Fibroblast of skin of abdomen (primary cell): Measurements from ENCODE around the gene TRAF1.
A peak's percentile ranks its signal among the peaks of the same experiment; 100 is the strongest.

Experiments used
- DNase-seq: peaks from one replicate; pipeline ENCODE4 v3.0.0-alpha.2; 2013

The TRAF1 gene

GRCh38 chr9:120868676-120869359 lies 57.8 kb downstream of the TRAF1 start:
- peak; percentile 92 for DNase-seq

DNA sequence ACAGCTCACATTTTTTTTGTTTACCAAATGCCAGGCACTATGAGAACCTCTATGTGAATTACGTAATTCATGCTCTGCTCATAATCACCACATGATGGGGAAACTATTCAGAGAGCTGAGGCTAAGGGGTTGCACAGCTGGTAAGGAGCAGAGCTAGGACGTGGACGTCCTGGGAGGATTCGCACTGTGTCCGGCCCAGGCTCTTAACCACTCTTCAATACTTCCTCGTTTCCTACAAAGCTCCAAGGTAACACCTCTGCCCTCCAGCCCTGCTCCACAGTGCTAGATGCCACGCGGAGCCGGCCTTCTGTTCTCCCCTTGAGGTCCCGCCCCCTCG lies 58.3 kb downstream of the TRAF1 start:
- DNase-seq, result no peak

DNA sequence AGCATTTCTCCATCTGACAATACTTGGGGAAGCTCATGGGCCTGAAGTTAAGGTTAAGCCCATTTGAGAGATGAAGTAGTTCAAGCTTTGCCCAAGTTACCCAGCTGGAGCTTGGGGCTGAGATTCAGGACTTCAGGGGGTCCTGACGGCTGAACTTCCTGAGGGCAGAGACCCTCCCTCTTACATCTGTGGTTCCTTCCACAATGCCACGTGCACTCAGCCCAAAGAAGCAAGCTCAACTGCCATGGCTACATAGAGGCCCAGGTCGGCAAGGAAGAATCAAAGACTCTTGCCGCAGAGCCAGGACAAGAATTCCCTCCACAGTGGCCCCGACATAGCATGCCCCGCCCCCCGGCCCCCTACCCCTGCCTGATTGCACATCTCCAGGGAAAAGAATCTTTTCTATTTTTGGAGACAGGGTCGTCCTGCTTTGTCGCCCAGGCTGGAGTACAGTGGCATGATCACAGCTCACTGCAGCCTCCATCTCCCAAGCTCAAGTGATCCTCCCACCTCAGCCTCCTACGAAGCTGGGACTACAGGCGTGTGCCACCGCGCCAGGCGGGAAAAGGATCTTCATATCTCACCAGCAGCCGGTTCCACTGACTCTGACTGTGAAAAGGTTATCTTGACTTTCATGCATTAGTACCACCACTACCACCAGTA lies 58.8 kb downstream of the TRAF1 start:
- no peak for DNase-seq

DNA sequence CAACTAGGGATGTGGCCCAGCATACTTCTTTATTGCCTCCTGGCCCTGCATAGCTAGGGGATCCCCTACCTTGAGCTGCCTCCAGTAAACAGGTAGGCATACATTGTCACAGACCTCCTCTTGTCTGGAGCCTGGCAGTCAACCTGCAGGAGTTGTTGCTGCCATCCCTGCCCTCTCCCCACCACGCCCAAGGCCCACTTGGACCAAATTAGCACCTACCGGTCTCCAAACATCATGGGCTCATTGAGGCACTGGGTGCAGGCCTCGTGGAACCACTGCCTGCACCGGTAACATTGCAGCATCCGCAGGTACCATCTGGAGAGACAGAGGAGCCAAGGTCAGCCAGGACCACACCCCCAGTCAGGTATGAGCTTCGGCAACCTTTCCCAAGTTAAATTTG lies 59.9 kb downstream of the TRAF1 start:
- DNase-seq, result no peak

DNA sequence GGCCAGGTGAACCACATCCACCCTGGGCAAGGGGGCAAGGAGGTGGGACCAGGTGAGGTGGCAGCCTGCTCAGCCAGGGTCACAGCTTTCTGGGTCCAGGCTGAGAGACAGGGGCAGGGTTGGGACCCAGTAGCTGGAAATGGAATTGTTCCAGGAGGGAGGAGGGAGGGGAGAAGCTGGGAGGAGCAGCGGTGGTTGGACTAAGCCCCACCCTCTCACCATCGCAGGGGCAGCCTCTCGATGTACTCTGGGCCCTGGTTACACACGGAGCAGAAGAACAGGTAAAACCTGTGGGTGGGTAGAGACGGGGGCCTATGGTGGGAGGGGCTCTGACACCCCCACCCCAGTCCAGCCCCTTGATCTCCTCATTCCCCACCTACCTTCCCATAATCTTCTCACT lies 60.8 kb downstream of the TRAF1 start:
- no peak for DNase-seq

DNA sequence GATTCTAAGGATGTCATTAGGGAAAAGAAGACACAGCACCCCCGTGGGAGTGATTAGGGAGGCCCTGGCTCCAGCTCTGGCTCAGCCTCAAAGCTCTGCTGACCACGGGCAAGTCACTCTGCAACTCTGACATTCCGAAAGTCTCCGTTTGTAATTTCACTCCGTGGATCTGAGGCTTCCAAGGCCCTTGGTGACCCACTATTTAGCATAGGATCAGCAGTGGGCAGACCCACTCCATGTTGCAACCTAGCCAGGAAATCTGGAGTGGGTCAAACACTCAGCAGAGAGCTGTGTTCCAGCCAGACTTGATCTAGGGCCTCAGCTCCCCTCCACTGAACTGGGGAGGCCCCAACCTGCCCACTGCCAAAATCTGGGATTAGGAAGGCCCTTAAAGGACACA lies 61.4 kb downstream of the TRAF1 start:
- DNase-seq, result no peak

DNA sequence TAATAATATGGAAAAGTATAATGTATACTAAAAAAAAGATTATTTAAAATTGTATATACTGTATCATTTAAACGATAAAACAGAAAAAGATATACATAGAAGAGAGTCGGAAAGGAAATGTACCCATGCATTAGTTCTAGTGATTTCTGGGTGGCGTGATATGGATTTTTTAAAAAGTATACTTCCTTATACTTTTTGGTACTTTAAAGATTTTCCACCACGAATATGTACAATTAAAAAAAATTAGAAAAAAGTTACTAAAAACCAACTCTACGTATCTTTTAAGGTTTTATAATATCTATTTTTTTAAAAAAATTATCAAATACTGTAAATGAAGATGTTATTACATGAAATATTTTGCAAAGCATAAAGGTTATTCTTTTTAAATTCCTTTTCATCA lies 61.9 kb downstream of the TRAF1 start:
- no peak for DNase-seq

GRCh38 chr9:120863833-120864232 lies 62.8 kb downstream of the TRAF1 start:
- no peak for DNase-seq

DNA sequence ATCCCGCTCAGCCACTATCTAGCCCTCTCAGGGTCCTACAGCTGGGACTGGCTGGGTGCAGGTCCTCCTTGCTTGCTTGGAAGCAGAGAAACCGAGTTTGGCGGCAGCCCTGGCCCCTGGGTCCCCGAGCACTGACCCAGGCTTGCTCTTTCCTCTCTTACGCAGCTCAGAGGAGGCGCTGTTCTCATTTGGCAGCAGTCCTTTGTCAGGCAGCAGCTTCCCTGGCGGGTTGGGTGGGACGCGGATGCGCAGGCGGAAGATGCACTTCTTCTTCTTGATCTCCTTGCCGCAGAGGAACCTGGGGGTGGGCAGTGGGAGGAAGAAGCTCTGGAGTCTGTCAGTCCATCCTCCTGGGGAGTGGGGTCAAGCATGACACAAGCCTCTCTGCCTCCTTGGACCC lies 64.1 kb downstream of the TRAF1 start:
- DNase-seq, result no peak

GRCh38 chr9:120861935-120862334 lies 64.7 kb downstream of the TRAF1 start:
- DNase-seq, result no peak

DNA sequence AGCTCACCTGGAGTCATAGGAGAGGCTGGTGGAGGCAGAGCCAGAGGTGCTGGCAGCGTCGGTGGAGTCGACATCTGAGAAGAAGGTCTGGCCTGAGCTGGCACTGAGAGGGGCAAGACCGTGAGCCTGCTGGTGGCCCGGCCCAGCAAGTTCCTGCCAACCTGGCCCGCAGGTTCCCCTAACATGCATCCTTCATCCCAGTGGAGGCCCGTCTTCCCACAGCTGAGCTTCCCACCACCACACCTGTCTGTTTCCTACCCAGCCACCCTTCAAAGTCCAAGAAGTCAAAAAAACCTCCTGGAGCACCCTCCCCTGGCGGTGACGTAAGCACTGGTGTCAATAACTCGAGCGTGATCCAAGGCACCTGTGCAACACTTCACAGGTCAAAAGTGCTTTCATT lies 66.5 kb downstream of the TRAF1 start:
- no peak for DNase-seq

GRCh38 chr9:120859361-120859760 lies 67.2 kb downstream of the TRAF1 start:
- no peak for DNase-seq

GRCh38 chr9:120857902-120858301 lies 68.7 kb downstream of the TRAF1 start:
- no peak for DNase-seq

DNA sequence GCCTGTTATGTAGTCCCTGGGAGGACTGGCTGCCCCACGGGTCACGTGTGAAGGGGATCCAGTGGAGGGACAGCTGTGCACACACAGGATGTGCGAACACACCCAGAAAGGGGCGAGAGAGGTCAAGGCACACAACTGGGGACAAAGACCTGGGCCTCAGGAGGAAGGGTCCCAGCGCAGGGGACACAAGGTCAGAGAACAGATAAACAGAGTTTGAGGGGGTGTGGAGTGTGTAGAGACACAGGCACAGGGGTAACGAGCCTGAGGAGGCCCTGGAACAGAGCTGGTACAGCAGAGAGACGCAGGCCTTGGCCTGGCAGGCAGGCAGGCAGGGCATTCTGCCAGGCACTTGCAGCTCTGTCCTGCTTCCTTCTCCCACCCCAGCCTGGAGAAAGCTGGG lies 69.1 kb downstream of the TRAF1 start:
- DNase-seq, result no peak

GRCh38 chr9:120856700-120857099 lies 69.9 kb downstream of the TRAF1 start:
- no peak for DNase-seq

DNA sequence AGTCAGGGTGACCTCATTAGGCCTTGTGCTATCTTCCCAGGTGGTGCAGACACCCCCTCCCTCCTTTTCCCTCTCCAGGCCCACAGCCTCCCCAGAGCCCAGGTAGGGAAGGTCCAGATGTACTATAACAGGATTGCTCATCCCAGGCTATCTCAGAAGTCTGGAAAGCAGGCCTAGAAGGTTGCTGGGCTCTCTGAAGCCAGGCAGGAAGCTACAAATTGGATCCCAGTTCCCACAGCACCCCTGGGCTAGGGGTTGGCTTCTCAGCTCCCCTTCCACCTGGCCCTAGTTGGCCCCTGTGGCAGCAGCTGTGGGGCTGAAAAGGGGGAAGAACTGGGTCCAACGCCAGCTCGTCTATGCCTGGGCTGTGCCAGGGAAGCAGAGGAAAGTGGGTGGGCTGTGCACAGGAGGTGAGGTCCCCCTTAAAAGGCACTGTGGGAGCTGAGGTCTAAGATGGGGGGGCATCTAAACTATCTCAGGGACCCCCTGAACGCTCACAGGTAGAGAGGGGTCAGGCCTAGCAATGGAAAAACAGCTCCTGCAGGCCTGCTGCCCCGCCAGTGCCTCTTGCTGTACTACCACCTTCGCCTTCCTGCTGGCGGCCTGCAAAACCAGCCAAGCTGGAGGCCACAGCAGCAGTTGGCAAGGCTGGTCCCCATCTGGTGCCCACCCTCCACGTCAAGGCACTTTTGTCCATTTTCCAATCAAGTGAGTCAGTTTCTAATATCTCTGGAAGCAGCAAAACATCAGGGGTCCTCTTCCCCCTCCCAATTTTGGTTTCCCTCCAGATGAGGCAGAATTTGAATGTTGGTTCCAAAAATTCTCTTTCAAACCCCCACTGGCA lies 70.5 kb downstream of the TRAF1 start:
- no peak for DNase-seq

GRCh38 chr9:120854596-120855327 lies 71.8 kb downstream of the TRAF1 start:
- no peak for DNase-seq

DNA sequence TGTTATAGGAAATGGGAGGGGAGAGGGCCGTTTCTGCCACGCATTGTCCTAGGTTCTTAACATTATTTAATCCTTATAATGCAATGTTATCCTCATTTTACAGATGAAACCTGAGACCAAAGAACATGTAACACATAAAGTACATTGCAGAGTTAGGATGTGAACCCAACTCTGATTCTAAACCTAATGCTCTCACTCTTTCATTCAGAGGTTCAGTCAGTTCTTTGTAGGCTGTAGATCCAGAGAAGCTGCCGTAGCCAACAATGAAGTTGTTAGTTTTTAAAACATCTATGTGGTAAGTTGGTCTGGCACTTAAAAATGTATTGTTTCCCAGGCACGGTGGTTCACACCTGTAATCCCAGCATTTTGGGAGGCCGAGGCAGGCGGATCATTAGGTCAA lies 73.4 kb downstream of the TRAF1 start:
- no peak for DNase-seq
